ENCODE data around the gene FASTKD3.
A peak's percentile ranks its signal among the peaks of the same experiment; 100 is the strongest.

Gene FASTKD3

DNA sequence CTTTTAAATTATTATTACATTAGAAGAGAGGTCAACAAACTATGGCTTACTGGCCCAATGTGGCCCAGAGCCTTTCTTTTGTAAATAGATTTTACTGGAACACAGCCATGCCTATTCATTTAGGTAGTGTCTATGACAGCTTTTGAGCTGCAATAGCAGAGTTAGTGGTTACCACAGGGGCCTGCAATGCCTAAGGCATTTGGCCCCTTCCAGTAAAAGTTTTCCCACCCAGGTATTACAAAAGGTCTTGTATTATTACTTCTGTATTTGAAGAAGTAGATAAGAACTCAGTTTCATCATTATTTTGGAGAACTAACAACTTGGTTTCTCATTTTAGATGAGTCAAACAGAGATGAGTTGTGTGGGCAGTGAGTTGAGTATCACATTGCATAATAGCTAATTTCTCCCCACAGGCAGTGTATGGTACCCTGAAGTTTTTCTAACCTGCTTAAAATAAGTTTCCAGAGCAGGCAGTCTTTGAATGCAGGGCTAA lies 9.6 kb upstream of the FASTKD3 start:
- TF ChIP-seq, protein P1, sequence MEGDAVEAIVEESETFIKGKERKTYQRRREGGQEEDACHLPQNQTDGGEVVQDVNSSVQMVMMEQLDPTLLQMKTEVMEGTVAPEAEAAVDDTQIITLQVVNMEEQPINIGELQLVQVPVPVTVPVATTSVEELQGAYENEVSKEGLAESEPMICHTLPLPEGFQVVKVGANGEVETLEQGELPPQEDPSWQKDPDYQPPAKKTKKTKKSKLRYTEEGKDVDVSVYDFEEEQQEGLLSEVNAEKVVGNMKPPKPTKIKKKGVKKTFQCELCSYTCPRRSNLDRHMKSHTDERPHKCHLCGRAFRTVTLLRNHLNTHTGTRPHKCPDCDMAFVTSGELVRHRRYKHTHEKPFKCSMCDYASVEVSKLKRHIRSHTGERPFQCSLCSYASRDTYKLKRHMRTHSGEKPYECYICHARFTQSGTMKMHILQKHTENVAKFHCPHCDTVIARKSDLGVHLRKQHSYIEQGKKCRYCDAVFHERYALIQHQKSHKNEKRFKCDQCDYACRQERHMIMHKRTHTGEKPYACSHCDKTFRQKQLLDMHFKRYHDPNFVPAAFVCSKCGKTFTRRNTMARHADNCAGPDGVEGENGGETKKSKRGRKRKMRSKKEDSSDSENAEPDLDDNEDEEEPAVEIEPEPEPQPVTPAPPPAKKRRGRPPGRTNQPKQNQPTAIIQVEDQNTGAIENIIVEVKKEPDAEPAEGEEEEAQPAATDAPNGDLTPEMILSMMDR (IDR thresholded peaks at IDR 0.05), result no peak
- H3K27ac ChIP-seq, result peak overlapping the region; percentile 89

DNA sequence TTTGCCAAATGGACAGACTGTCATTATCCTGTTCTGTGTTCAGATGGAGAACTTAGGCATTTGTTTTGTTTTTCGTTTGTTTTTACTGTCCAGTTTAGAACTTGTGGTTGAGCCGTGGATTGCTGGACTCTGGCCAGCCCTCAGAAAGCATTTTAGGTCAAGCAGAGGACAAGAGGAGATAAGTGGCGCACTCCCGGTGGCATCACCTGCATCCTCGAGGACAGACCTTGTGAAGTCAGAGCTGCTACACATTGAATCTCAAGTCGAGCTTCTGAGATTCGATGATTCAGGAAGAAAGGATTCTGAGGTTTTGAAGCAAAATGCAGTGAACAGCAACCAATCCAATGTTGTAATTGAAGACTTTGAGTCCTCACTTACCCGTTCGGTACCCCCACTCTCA lies 9.0 kb upstream of the FASTKD3 start:
- peak overlapping the region; percentile 89 for H3K27ac ChIP-seq
- TF ChIP-seq, protein P1 (IDR thresholded peaks at IDR 0.05), result no peak
- no peak for TF ChIP-seq ZFX (IDR thresholded peaks at IDR 0.05; ENCODE audit: borderline replicate concordance)

DNA sequence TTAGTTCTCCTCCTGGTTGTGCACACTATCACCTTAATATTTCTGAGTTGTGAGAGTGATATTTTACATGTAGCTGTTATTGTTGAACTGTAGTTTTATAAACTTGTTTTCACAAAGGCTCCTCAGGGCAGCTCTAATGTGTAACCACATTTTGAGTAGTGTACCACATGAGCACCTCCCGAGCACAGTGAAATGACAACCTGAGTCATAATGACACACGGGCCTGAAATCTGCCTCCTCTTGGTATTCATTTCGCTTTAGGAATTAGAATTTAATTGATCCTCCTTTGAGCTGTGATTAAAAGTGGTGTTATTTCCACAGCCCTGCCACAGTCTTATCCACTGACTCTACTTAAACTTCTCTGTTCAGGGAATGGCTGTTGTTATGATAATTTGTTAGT lies 8.0 kb upstream of the FASTKD3 start:
- TF ChIP-seq, protein P1 (IDR thresholded peaks at IDR 0.05), result no peak
- no peak for TF ChIP-seq ZFX (IDR thresholded peaks at IDR 0.05; ENCODE audit: borderline replicate concordance)
- H3K27ac ChIP-seq, result peak overlapping the region; percentile 89

DNA sequence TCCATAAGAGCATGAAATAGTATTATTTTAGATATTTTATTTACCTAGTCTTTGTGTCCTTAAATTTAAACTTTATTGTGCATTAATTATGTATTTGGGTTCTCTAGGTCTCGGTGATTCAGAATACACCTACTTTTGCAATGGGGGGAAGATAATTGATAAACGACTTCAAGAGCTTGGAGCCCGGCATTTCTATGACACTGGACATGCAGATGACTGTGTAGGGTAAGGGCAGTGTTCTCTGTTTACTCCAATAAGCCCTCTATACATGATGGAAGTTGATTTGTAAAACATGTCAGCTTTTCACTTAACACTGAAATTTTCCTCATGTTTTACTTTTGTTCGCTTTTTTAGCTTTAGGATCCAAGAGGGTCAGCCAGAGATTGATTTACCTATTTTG lies 6.3 kb upstream of the FASTKD3 start:
- H3K27ac ChIP-seq, result no peak overlapping the region
- TF ChIP-seq, protein P1 (IDR thresholded peaks at IDR 0.05), result no peak
- no peak for TF ChIP-seq ZFX (IDR thresholded peaks at IDR 0.05; ENCODE audit: borderline replicate concordance)

DNA sequence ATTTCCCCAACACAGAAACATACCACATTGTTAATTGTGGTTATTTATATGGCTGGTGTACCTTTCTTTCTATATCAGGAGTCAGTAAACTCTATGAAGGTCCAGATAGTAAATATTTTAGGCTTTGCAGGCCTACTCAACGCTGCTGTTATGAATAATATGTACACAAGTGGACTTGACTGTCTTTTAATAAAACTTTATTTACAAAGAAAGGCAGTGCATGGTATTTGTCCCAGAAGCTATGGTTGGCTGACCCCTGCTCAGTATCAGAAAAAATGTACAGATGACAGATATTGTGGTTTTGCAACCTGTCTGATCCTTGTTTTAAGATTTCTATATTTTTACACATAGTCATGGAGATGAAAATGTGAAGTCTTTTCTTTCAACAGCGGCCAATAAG lies 5.8 kb upstream of the FASTKD3 start:
- H3K27ac ChIP-seq, result no peak overlapping the region
- no peak for TF ChIP-seq ZFX (IDR thresholded peaks at IDR 0.05; ENCODE audit: borderline replicate concordance)

DNA sequence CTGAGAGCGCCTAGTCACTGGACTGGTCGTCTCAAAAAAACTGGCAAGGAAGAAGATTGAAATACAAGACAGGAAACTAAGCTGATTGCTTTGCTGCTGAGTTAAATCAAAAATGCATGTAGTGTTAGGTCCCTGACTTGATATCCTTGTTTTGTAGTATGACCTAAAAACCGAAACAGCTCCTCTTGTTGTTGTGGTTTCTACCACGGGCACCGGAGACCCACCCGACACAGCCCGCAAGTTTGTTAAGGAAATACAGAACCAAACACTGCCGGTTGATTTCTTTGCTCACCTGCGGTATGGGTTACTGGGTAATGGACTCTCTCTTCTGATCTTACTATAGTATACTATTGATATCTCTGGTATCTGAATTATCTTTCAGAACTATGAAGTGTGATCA lies 4.4 kb upstream of the FASTKD3 start:
- TF ChIP-seq, protein P1 (IDR thresholded peaks at IDR 0.05), result no peak
- no peak for TF ChIP-seq ZFX (IDR thresholded peaks at IDR 0.05; ENCODE audit: borderline replicate concordance)
- H3K27ac ChIP-seq, result no peak overlapping the region

DNA sequence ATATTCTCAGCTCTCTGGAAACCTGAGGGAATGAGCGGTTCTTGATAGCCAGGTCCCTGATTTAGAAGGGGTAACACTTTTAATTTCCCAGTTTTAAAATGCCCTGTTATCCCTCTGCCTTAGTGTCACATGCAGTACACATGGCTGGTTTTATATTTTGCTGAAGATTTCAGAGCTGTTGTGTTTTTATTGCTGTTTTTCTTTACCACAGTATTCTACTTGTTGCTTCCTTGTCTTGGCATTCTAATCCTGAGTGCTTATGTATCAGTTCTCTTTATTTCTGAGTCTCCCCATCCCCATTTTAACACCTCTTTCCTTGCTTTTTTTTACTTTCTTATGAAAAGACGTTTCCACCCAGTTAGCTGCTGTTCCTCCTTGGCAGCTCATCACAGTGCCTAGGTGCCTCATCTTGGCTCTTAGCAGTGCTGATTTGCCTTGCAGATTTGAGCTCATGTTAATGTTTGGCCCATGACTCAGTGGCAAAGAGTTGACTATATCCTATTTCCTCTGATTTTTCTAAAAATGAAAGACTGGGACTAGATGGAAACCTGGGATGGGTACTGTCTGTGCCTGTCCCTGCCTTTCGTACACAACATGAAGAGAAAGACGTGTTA lies 3.8 kb upstream of the FASTKD3 start:
- H3K27ac ChIP-seq, result no peak overlapping the region
- TF ChIP-seq ZFX (IDR thresholded peaks at IDR 0.05; ENCODE audit: borderline replicate concordance), result no peak

DNA sequence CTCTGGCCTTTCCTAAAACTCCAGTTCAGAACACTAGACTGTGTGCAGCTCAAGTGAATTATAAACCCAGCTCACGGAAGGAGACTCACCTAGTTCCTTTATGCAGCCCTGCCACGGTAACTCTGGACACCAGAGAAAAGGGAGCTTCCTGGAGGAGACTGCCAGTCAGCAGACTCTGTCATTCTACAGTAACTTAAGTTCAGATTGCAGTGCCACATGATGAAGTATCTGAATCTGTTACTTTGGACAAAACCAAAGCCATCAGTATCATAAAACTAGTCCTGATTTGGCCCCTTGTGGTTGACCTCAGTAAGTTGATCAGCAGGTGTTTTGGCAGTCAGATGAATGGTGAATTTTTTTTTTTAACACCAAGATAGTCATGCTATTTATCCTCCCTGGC lies 2.8 kb upstream of the FASTKD3 start:
- no peak overlapping the region for H3K27ac ChIP-seq
- TF ChIP-seq, protein P1 (IDR thresholded peaks at IDR 0.05), result no peak
- TF ChIP-seq ZFX (IDR thresholded peaks at IDR 0.05; ENCODE audit: borderline replicate concordance), result no peak

Measured in 22Rv1 (cell line).